ENCODE measurements around the gene LSM4.

The LSM4 gene

GRCh38 chr19:18262917-18263316 is 60.0 kb downstream of the LSM4 start:
- Histone ChIP-seq H3K4me1 (ENCODE audit: insufficient read depth, low read length) (no peaks in the 10 kb centered on the region), H3K9ac (ENCODE audit: low read depth, low read length) (no peak overlapping the region), H3K36me3 (ENCODE audit: insufficient read depth, low read length) (no peaks in the 10 kb centered on the region), H3K9me3 (ENCODE audit: control insufficient read depth, insufficient read depth, low read length) (no peaks in the 10 kb centered on the region)

GRCh38 chr19:18262144-18262543 is 60.7 kb downstream of the LSM4 start:
- H3K9ac ChIP-seq (ENCODE audit: low read depth, low read length), result no peak overlapping the region
- H3K4me1 ChIP-seq (ENCODE audit: insufficient read depth, low read length), result no peaks in the 10 kb centered on the region
- no peaks in the 10 kb centered on the region for H3K9me3 ChIP-seq (ENCODE audit: control insufficient read depth, insufficient read depth, low read length)
- H3K36me3 ChIP-seq (ENCODE audit: insufficient read depth, low read length), result no peaks in the 10 kb centered on the region

- Histone ChIP-seq H3K9me3 (ENCODE audit: control insufficient read depth, insufficient read depth, low read length) (no peaks in the 10 kb centered on the region), H3K9ac (ENCODE audit: low read depth, low read length) (no peak overlapping the region), H3K36me3 (ENCODE audit: insufficient read depth, low read length) (no peaks in the 10 kb centered on the region), H3K4me1 (ENCODE audit: insufficient read depth, low read length) (no peaks in the 10 kb centered on the region)
These were observed 61.4 kb downstream of the LSM4 start for GRCh38 chr19:18261474-18261873.

- Histone ChIP-seq H3K4me1 (ENCODE audit: insufficient read depth, low read length) (peaks cover 3% of the 10 kb centered on the region; the same call in 1 of the 2 replicates), H3K9ac (ENCODE audit: low read depth, low read length) (no peak overlapping the region), H3K9me3 (ENCODE audit: control insufficient read depth, insufficient read depth, low read length) (no peaks in the 10 kb centered on the region), H3K36me3 (ENCODE audit: insufficient read depth, low read length) (no peaks in the 10 kb centered on the region)
These were observed 63.0 kb downstream of the LSM4 start for GRCh38 chr19:18259893-18260292.

GRCh38 chr19:18257503-18258470 is 65.1 kb downstream of the LSM4 start:
- H3K9ac ChIP-seq (ENCODE audit: low read depth, low read length), result no peak overlapping the region
- H3K9me3 ChIP-seq (ENCODE audit: control insufficient read depth, insufficient read depth, low read length), result no peaks in the 10 kb centered on the region
- no peaks in the 10 kb centered on the region for H3K36me3 ChIP-seq (ENCODE audit: insufficient read depth, low read length)
- peaks cover 5% of the 10 kb centered on the region; the same call in 1 of the 2 replicates for H3K4me1 ChIP-seq (ENCODE audit: insufficient read depth, low read length)
